GM19025 (cell line): ENCODE measurements around the gene GSTM5.
"Not testable (repeated sequence)": the region's sequence is repeated elsewhere in the genome, so short reads cannot be mapped to it uniquely, and the experiment has no call there.

ENCODE experiments used
- ATAC-seq: cut with Tn5 transposase; IDR thresholded peaks from one replicate; pipeline ENCODE4 v1.9.1; 2021; ENCODE audit warnings: mild to moderate bottlenecking, low read depth, moderate library complexity; ENCODE audit not compliant: unreplicated experiment

GSTM5 gene

DNA sequence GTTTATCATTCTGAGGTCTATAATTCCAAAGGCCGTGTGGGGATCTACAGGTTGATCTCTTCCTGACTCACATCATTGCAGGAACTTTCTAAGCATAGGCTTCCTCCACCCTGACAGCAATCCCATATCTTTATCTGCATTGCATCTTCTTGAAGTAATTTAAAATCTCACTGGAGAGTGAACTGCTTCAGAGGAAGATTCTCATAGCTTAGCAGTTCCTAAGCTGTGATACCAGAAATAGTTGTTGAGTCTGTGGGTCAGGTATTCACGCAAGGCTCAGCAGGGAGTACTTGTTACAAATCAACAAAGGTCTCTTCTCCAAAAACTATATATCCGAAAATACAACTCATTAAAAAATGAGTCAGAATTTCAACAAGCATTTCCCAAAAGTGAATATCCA lies 16.9 kb upstream of the GSTM5 start:
- ATAC-seq, result not testable (repeated sequence)

DNA sequence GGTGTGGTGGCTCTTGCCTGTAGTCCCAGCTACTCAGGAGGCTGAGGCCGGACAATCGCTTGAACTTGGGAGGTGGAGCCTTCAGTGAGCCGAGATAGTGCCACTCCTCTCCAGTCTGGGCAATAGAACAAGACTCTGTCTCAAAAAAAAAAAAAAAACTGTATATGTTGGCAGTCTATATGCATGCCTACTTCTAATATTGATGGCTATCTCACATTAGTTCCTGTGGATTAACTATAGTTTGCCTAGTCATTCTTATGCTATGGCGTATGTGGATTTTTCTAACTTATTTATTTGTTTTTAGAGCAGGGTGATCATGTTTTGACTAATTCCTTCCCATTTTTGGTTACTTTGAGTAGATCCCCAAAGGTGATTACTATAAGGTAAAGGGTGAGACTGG lies 15.0 kb upstream of the GSTM5 start:
- ATAC-seq, result no peak

DNA sequence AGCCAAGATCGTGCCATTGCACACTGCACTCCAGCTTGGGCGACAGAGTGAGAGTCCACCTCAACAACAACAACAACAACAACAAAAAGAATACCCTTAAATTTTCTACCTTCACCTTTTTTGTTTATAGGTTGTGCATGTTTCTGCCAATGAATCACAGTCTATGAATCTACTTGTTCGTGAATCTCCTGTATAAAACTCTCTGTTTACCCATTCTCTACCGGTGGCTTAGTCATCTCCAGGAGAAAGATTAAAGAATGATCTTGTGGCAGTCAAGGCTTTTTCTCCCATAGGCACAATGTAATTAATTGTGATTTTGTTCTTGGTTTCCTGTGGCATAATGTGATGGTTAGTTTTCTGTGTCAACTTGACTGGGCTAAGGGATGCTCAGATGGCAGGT lies 14.2 kb upstream of the GSTM5 start:
- ATAC-seq, result not testable (repeated sequence)

DNA sequence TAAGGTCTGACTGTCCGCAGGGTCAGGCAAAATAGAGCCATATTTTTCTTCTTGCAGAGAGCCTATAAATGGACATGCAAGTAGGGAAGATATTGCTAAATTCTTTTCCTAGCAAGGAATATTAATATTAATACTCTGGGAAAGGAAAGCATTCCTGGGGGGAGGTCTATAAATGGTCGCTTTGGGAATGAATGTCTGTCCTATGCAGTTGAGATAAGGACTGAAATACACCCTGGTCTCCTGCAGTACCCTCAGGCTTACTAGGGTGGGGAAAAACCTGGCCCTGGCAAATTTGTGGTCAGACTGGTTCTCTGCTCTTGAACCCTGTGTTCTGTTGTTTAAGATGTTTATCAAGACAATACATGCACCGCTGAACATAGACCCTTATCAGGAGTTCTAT lies 9.1 kb upstream of the GSTM5 start:
- ATAC-seq, result not testable (repeated sequence)

DNA sequence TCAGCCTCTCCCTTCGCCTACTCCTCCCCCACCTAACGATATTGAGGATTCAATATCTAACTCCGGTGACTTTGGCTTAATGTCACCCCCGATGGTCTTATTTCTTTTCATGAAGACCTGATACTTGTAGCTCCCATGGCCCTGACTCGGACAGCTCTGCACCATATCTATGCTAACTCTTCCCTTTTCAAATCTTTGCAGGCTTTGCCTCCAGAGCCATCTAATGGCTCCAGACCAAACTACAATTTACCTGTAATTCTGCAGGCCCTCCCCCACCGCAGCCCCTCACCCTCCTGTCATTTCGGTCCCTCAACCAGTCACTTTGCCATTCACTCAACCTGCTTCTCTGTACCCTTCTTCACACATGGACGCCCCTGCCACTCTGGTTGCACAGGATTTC lies 7.9 kb upstream of the GSTM5 start:
- no peak for ATAC-seq

DNA sequence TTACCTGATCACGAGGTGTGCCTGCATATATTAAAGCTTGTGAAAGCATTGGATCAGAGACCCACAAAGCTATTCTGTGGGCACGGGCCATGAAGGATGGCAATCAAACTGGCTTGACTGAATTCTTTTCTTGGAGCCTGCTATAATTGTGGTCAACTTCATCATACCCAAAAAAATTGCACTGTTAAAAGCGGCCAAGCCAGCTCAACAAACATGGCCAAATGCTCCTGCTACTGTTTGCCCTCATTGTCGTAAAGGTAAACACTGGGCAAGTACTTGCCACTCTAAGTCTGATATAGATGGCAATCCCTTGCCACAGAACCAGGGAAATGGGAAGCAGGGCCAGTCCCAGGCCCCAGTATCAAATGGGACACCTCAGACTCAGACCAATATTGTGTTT lies 6.6 kb upstream of the GSTM5 start:
- no peak for ATAC-seq

DNA sequence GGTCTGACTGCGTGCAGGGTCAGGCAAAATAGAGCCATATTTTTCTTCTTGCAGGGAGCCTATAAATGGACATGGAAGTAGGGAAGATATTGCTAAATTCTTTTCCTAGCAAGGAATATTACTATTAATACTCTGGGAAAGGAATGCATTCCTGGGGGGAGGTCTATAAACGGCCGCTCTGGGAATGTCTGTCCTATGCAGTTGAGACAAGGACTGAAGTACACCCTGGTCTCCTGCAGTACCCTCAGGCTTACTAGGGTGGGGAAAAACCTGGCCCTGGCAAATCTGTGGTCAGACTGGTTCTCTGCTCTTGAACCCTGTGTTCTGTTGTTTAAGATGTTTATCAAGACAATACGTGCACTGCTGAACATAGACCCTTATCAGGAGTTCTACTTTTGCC lies 3.1 kb upstream of the GSTM5 start:
- ATAC-seq, result not testable (repeated sequence)

DNA sequence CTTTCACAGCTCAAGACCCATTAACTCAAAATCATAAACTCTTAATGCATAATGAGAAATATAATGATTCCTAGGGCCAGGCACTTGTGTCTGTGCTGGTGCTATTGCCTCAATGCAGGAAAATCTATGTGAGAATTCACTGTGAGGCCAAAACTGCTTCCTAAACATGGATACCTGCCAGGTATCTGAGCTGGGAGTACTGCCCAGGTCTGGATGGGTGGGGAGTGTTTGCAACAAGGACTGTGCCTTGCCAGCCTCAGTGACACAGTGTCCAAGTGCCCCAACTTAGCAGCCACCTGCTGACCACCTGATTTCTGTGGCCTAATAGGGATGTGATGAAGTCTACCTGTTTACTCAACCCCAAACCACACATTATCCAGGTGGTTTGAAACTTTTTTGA lies 2.2 kb upstream of the GSTM5 start:
- ATAC-seq, result not testable (repeated sequence)

DNA sequence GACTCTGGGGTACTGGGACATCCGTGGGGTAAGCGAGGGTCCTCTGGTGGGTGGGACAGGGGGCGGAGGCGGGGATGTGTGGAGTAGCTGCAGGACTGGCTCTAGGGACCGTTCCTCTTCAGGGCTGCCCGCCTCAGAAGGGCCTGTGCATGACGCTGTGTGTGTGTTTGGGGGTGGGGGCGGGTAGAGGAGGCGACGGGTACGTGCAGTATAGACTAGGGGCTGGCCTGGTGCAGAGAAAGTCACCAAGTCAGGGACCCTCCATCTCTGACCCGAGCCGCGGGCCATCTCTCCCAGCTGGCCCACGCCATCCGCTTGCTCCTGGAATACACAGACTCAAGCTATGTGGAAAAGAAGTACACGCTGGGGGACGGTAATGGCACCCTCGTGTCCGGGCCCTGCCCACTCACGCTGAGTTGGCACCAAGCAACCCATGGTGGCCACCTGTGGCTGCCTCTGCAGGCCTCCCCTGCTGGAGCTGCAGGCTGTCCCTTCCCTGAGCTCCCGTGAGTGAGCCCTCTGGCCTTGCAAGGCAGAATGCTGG lies 342 bp downstream of the GSTM5 start:
- ATAC-seq, result no peak

DNA sequence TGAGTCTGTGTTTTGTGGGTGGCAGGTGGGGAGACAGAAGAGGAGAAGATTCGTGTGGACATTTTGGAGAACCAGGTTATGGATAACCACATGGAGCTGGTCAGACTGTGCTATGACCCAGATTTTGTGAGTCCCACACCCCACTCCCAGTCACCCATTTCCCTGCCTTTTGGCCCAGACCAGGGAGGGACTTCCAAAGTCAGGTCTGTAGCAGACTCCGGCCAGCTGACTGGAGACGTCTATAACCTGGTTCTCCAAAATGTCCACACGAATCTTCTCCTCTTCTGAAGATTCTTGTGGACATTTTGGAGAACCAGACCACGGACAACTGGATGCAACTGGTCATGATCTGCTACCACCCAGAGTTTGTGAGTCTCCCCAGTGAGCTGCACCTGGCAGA lies 1.6 kb downstream of the GSTM5 start:
- no peak for ATAC-seq

DNA sequence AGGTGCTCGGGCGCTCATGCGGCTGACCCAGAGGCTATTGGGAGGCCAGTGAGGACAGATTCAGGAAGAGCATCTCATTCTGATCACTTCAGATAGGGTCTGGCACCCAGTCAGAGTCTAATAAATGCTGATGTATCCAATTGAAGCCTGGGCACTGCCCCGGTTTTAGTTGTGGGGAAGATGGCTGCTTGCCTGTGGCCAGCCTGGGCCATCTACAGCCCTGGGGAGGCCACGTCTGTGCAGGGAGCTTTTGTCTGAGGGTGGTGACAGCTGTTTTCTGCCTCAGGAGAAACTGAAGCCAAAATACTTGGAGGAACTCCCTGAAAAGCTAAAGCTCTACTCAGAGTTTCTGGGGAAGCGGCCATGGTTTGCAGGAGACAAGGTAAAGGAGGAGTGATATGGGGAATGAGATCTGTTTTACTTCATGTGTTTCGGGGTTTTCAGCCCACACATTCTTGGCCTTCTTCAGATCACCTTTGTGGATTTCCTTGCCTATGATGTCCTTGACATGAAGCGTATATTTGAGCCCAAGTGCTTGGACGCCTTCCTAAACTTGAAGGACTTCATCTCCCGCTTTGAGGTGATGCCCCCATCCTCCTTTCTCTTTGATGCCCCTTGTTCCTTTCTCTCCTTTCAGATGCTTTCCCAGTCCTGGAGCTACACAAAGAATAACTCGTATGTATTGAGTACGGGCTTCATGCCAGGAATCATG lies 2.8 kb downstream of the GSTM5 start:
- no peak for ATAC-seq

DNA sequence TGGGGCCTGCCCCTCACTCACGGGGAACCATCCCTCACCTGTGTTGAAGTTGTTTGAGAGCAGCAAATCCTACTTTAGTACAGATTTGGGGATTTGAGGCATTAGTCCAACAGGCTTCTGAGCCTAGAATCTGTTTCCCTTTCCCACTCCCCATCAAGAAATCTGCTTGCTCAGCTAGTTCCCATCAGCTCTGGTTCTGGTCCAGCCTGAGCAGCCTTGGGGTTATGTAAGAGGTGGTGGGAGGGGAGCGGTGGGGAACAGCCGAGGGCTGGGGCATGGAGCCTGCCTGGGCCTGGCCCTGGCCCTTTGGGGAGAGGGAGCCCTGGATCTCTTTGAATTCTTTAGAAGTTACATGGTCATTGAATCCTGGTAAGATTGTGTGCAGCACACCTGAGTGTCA lies 4.1 kb downstream of the GSTM5 start:
- ATAC-seq, result no peak

DNA sequence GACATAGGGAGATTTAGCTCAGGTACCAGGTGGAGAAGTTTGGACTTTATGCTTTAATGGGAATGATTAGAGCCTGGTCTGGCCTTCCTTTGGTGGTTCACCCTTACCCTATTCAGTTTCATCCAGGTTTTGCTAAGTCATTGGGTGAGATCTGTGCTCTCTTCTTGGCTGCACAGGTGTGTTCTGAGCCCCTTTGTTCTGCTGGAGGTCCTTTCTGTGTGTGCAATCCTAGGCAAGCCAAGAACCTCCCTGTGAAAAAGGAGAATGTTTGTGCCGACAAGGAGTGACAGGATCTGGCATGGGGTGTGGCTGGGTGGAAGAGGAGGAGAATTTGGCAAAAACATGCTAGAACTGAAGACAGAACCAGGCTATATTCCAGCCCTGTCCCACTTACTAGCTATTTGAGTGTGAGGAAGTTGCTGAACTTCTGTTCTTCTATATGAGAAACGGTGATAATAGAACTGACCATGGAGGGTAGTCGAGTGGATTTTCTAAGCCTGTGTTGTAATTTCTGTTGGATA lies 4.6 kb downstream of the GSTM5 start:
- ATAC-seq, result no peak

DNA sequence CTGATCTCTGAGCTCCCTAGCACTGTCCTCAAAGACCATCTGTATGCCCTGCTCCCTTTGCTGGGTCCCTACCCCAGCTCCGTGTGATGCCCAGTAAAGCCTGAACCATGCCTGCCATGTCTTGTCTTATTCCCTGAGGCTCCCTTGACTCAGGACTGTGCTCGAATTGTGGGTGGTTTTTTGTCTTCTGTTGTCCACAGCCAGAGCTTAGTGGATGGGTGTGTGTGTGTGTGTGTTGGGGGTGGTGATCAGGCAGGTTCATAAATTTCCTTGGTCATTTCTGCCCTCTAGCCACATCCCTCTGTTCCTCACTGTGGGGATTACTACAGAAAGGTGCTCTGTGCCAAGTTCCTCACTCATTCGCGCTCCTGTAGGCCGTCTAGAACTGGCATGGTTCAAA lies 5.7 kb downstream of the GSTM5 start:
- no peak for ATAC-seq

DNA sequence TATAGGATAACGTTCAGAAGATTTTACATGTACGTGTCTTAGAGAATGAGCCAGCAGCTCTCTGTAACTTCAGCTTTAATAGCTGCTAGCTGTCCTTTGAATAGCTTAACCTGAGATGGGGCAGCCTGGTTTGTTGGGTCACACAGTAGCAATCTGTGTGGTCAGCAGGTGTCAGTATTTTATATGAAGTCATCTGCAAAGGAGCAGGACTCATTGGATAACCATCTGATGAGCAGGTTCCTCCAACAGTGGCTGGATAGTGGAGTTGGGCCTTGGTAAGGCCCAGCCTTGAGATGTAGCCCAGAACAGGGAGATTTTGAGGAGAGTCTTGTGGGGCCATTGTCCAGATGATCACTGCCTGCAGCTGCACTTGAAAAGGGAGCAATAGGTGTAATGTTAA lies 6.4 kb downstream of the GSTM5 start:
- ATAC-seq, result no peak

DNA sequence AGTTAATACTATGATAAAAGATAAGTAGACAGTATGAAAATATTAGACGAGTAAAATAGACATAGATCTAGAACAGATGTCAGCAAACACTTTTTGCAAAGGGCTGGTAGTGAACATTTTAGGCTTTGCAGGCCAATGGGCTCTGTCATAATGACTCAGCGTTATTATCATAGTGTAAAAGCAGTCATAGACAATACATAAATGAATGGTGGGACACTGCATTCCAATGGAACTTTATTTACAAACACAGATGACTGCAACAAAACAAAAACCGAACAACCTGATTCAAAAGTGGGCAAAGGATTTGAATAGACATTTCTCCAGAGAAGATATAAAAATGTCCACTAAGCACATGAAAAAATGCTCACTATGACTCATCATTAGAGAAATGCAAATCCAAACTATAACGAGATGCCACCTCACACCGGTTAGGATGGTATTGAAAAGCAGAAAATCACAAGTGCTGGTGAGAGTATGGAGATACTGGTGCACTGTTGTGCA lies 7.3 kb downstream of the GSTM5 start:
- ATAC-seq, result no peak

DNA sequence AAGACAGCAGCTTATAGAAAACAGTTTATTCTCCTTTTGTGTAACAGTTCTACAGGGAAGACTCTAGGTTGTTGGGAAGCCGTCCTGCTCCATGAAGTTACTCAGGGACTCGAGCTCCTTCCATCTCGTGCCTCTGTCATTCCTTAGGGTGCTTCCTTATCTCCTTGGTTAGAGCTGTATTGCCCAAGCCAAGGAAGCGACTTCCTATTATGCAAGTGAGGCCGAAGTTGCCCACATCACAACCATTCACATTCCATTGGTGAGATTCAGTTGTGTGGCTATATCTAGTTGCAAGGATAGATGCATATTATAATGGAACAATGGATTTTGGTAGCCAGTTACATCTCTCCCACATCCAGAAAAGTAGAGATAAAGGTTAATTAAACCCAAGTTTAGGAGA lies 9.0 kb downstream of the GSTM5 start:
- no peak for ATAC-seq

DNA sequence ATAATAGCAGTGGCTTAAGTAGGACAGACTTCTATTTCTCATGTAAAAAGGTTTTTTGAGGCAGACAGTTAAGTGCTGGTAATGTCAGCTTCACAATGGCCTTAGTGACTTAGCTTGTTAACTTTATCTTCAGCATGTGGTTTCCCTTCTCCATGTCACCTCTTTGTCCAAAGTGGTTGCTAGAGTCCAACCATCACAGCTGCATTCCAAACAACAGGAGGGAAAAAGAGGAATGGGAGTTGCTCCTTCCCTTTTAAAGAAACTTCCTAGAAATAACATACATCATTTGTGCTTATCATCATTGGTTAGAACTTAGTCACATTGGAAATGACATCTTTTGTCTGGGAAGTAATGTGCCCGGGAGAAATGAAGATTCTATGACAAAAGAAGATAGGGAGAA lies 9.9 kb downstream of the GSTM5 start:
- no peak for ATAC-seq

DNA sequence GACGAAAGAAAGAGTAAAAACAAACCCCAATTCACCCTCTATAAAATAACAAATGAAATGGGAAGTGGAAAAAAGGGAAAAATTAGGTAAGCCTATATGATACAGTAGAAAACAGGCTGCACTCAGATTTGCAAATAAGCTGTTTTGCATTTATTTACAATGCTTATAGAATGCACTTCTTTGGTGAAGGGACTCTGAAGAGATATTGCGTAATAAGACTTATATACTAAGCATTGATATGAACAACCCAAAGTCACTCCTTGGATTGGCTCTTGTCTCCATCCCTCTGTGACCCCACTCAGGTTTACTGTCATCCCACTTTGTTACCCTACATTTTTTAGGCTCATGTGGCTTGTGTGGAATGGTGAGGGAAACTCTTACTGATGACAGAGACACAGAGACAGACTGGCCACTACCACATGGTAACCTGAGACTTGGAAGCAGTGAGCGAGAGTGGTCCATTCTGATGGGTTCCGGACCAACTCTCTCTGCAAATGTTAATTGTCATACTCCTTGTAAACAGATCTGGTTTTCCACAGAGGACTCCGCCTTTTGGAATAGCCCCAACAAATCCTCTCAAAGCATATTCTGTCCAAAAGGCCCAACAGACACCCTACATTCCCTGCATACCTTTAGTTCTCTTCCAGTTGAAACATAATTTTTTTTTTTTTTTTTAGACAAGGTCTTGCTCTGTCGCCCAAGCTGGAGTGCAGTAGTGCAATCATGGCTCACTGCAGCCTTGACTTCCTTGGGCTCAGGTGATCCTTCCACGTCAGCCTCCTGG lies 11.0 kb downstream of the GSTM5 start:
- ATAC-seq, result no peak

DNA sequence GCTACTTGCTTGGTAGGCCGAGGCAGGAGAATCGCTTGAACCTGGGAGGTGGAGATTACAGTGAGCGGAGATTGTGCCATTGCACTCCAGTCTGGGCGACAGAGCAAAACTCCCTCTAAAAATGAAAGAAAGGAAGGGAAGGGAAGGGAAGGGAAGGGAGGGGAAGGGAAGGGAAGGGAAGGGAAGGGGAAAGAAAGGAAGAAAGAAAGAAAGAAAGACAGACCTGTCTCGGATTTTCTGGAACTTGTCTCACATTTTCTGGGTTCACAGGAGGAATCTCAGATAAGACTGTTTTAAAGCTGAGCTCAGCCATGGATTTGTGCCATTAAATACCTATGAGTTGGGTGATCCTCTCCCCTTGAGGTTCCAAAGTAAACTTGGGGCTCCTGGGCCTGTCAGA lies 12.9 kb downstream of the GSTM5 start:
- no peak for ATAC-seq

DNA sequence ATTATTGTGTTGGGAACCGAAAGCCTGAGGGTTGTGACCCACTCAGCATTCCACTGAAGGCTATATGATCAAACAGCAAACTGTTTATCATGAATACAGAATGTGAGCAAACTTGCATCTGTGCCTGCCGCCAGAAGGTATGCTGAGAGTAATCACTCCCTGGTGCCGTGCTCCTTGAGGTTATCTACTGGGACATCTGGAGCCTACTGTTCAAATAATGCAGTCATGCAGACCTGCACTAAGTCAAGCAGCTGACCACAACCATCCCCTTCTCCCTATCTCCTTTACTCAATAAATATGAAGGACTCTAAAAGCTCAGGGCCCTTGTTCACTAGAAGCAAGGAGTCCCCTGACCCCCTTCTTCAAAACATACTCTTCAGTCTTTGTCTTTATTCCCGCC lies 13.5 kb downstream of the GSTM5 start:
- ATAC-seq, result no peak

DNA sequence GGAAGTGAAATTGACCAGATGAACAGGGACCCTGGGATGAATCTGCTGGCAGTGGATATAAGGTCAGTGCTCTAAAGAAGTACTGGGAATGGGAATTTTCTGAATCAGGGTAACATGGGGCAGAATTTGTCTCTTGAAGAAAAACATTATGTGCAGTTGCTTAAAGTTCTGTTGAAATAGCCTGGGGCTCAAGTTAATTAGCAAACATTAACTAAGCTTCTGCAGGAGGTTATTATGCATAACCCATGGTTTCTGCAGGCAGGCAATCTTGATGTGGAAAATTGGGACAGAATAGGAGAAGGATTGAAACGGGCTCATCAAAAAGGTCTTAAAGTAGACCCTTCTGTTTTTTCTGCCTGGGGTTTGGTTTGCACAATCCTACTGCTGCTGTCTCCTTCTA lies 14.0 kb downstream of the GSTM5 start:
- no peak for ATAC-seq
